NCI-H510A treated with DMSO at 0.1 percent for 48 hours (cell line): ENCODE results near the gene OXA1L.
"Not testable (repeated sequence)": the region's sequence is repeated elsewhere in the genome, so short reads cannot be mapped to it uniquely, and the experiment has no call there.

Experiments
- DNase-seq: peaks from one replicate; lab custom pipeline; 2025; lab: John Stamatoyannopoulos, UW

Gene OXA1L

GRCh38 chr14:22766457-22767322, at the start of gene OXA1L:
TSS of gene OXA1L (plus strand) at chr14:22766688. CDS start at chr14:22766702, 14 bp downstream.
- DNase-seq = peak; percentile 98

- DNase-seq = no peak
Observed at GRCh38 chr14:22718091-22718490, 48.4 kb upstream of the OXA1L start.

- no peak for DNase-seq
Observed at GRCh38 chr14:22721213-22721612, 45.3 kb upstream of the OXA1L start.

- DNase-seq = no peak
Observed at GRCh38 chr14:22723815-22724214, 42.7 kb upstream of the OXA1L start.

- DNase-seq = not testable (repeated sequence)
Observed at GRCh38 chr14:22724847-22725246, 41.6 kb upstream of the OXA1L start.

GRCh38 chr14:22725374-22725773, 41.1 kb upstream of the OXA1L start:
- DNase-seq = not testable (repeated sequence)

GRCh38 chr14:22726012-22726411, 40.5 kb upstream of the OXA1L start:
- no peak for DNase-seq

GRCh38 chr14:22732062-22732461, 34.4 kb upstream of the OXA1L start:
- DNase-seq = not testable (repeated sequence)

GRCh38 chr14:22733829-22734228, 32.7 kb upstream of the OXA1L start:
- no peak for DNase-seq

GRCh38 chr14:22735096-22735495, 31.4 kb upstream of the OXA1L start:
- DNase-seq = no peak

- DNase-seq = not testable (repeated sequence)
Observed at GRCh38 chr14:22736384-22736783, 30.1 kb upstream of the OXA1L start.

- no peak for DNase-seq
Observed at GRCh38 chr14:22737052-22737451, 29.4 kb upstream of the OXA1L start.

GRCh38 chr14:22739423-22739822, 27.1 kb upstream of the OXA1L start:
- no peak for DNase-seq

GRCh38 chr14:22740020-22740419, 26.5 kb upstream of the OXA1L start:
- no peak for DNase-seq

- no peak for DNase-seq
Observed at GRCh38 chr14:22747769-22748168, 18.7 kb upstream of the OXA1L start.

GRCh38 chr14:22748206-22748605, 18.3 kb upstream of the OXA1L start:
- DNase-seq = no peak

GRCh38 chr14:22748631-22749068, 17.8 kb upstream of the OXA1L start:
- no peak for DNase-seq

- no peak for DNase-seq
Observed at GRCh38 chr14:22752422-22752821, 14.1 kb upstream of the OXA1L start.

- no peak for DNase-seq
Observed at GRCh38 chr14:22753586-22753985, 12.9 kb upstream of the OXA1L start.

GRCh38 chr14:22757972-22758650, 8.4 kb upstream of the OXA1L start:
- not testable (repeated sequence) for DNase-seq

- no peak for DNase-seq
Observed at GRCh38 chr14:22761734-22762133, 4.8 kb upstream of the OXA1L start.

GRCh38 chr14:22764382-22764781, 2.1 kb upstream of the OXA1L start:
- DNase-seq = no peak

- DNase-seq = no peak
Observed at GRCh38 chr14:22767323-22767589, 768 bp downstream of the OXA1L start.
